Motor neuron (in vitro differentiated cells): ENCODE data around the gene ZSWIM7. TPM values are rescaled to one million over a fixed set of nuclear protein-coding genes. Genes with fewer than 3 reads are reported as not detected.
"Not testable (repeated sequence)": the region's sequence is repeated elsewhere in the genome, so short reads cannot be mapped to it uniquely, and the experiment has no call there.

ENCODE experiments used
- ATAC-seq, 8 experiments: fragments of 200-7000 bp; cut with Tn5 transposase; replicated peaks in 6 of 8; 2 replicates each; pipeline ENCODE4 v1.8.0; 2021; ENCODE audit warnings: mild to moderate bottlenecking in 8 of 8, moderate library complexity in 8 of 8
- H3K27ac ChIP-seq, 2 donors: fragments of 250-450 bp; sonication (Bioruptor Pico); 2 replicates each; pipeline ENCODE4 v1.9.0; 2021; ENCODE audit warnings: antibody characterized with exemption in 2 of 2, mild to moderate bottlenecking in 2 of 2, moderate library complexity in 1 of 2
- H3K4me1 ChIP-seq, 2 donors: fragments of 250-450 bp; sonication (Bioruptor Pico); replicated peaks in 1 of 2; 2 replicates each; pipeline ENCODE4 v1.6.1; 2021; ENCODE audit warnings: antibody characterized with exemption in 2 of 2, mild to moderate bottlenecking in 2 of 2, moderate library complexity in 1 of 2
- H3K4me3 ChIP-seq, 5 donors: fragments of 250-450 bp; sonication (Bioruptor Pico); 2 replicates each; pipeline ENCODE4 v1.9.0; 2021; ENCODE audit warnings: antibody characterized with exemption in 5 of 5, mild to moderate bottlenecking in 5 of 5, moderate library complexity in 4 of 5
- WGBS, 10 experiments: fragments of 450-650 bp; shearing (Covaris generic); methylation state at CpG; one replicate each; pipeline ENCODE4 v1.0.0; 2022; 5-methylcytosine and 5-hydroxymethylcytosine counted together
- in situ Hi-C, 9 experiments: fragments of 400-800 bp; cut with MboI; loops; one replicate each; pipeline ENCODE4 v1.15.0; 2021; ENCODE audit warnings: low sequenced_read_pairs in 9 of 9, low pct_unique_long_range_greater_than_20kb in 2 of 9; ENCODE audit not compliant: unreplicated experiment in 9 of 9
- total RNA-seq, 8 experiments: library from RNA; unstranded; fragments of 300-600 nt; gene quantifications; 2 replicates each; pipeline versions ENCODE4 v1.2.3 to v1.2.4, GENCODE V29; 2022

ZSWIM7 gene
- total RNA-seq, 8 experiments from 2014 or later = 11.0 to 33.1 (median 22.4) TPM

GRCh38 chr17:15947976-15948752 lies 51.3 kb downstream of the ZSWIM7 start:
- WGBS, 10 experiments = 40 to 93% (median 60%) methylated on average over 1 to 3 of the region's 16 CpGs; no CpG with 5 or more reads in 7 of the 10 experiments
- peaks cover 0 to 4% of the 10 kb centered on the region in 2 donors for H3K4me1 ChIP-seq
- no peak overlapping the region for H3K27ac ChIP-seq
- ATAC-seq = peak in 3 of 8 experiments; percentile 0 to 5 (median 0)
- H3K4me3 ChIP-seq = no peak overlapping the region
- in situ Hi-C loops = loop anchor here in 1 of 9 experiments (25.0 kb wide), 1 partner anchor 111 kb away; no protein-coding TSS in a partner anchor

- ATAC-seq = peak in 3 of 8 experiments; percentile 29 to 45 (median 31)
- Histone ChIP-seq H3K4me1 (peaks cover 0 to 4% of the 10 kb centered on the region in 2 donors), H3K27ac (no peak overlapping the region), H3K4me3 (no peak overlapping the region)
- in situ Hi-C loops = loop anchor here in 1 of 9 experiments (25.0 kb wide), 1 partner anchor 110 kb away; no protein-coding TSS in a partner anchor
- 90% methylated on average over 2 of the region's 3 CpGs; no CpG with 5 or more reads in 9 of the 10 experiments for WGBS, 10 experiments
Observed at GRCh38 chr17:15947271-15947670, 52.2 kb downstream of the ZSWIM7 start.

- Histone ChIP-seq H3K4me1 (peaks cover 0 to 4% of the 10 kb centered on the region in 2 donors), H3K27ac (no peak overlapping the region), H3K4me3 (peak overlapping the region in 1 of 5 donors; percentile 52)
- in situ Hi-C loops = loop anchor here in 1 of 9 experiments (25.0 kb wide), 1 partner anchor 109 kb away; no protein-coding TSS in a partner anchor
- WGBS, 10 experiments = 17 to 92% (median 70%) methylated on average over 1 to 5 of the region's 9 CpGs; no CpG with 5 or more reads in 4 of the 10 experiments
- no peak for ATAC-seq
Observed at GRCh38 chr17:15946611-15947120, 52.8 kb downstream of the ZSWIM7 start.

GRCh38 chr17:15945527-15946191 lies 53.8 kb downstream of the ZSWIM7 start:
- in situ Hi-C loops = loop anchor here in 1 of 9 experiments (25.0 kb wide), 1 partner anchor 108 kb away; no protein-coding TSS in a partner anchor
- peak overlapping the region; percentile 38 to 52 (median 43) for H3K4me3 ChIP-seq
- peaks cover 0 to 4% of the 10 kb centered on the region in 2 donors for H3K4me1 ChIP-seq
- 0 to 6% methylated on average over 1 to 13 of the region's 64 CpGs; no CpG with 5 or more reads in 8 of the 10 experiments for WGBS, 10 experiments
- ATAC-seq = peak; percentile 0 to 46 (median 20)
- no peak overlapping the region for H3K27ac ChIP-seq

GRCh38 chr17:15944759-15945526 lies 54.6 kb downstream of the ZSWIM7 start, which contains the start of gene ADORA2B:
Gene ADORA2B, plus strand, starts transcription at chr17:15945130. Its CDS starts 119 bp downstream, at chr17:15945249.
- in situ Hi-C loops = loop anchor here in 1 of 9 experiments (25.0 kb wide), 1 partner anchor 108 kb away; no protein-coding TSS in a partner anchor
- Histone ChIP-seq H3K4me3 (peak within 1 kb of the TSS; percentile 38 to 52 (median 43)), H3K4me1 (peaks cover 0 to 4% of the 10 kb centered on the region in 2 donors), H3K27ac (no peak within 1 kb of the TSS)
- 0 to 10% (median 1%) methylated on average over 1 to 17 of the region's 88 CpGs; no CpG with 5 or more reads in 4 of the 10 experiments for WGBS, 10 experiments
- peak; percentile 52 to 92 (median 88) for ATAC-seq

- Histone ChIP-seq H3K4me3 (peak overlapping the region; percentile 38 to 52 (median 43)), H3K27ac (no peak overlapping the region), H3K4me1 (peaks cover 0 to 4% of the 10 kb centered on the region in 2 donors)
- WGBS, 10 experiments = 0 to 85% (median 37%) methylated on average over 3 to 17 of the region's 40 CpGs; no CpG with 5 or more reads in 3 of the 10 experiments
- ATAC-seq = no peak
- in situ Hi-C loops = loop anchor here in 1 of 9 experiments (25.0 kb wide), 1 partner anchor 107 kb away; no protein-coding TSS in a partner anchor
Observed at GRCh38 chr17:15943971-15944758, 55.3 kb downstream of the ZSWIM7 start.

GRCh38 chr17:15942207-15942833 lies 57.2 kb downstream of the ZSWIM7 start:
- Histone ChIP-seq H3K4me1 (peaks cover 0 to 4% of the 10 kb centered on the region in 2 donors), H3K27ac (no peak overlapping the region), H3K4me3 (no peak overlapping the region)
- in situ Hi-C loops = loop anchor here in 1 of 9 experiments (25.0 kb wide), 1 partner anchor 105 kb away; no protein-coding TSS in a partner anchor
- no peak for ATAC-seq
- 80 to 100% (median 95%) methylated on average over 1 to 5 of the region's 7 CpGs; no CpG with 5 or more reads in 2 of the 10 experiments for WGBS, 10 experiments

- no peak for ATAC-seq
- Histone ChIP-seq H3K4me1 (peaks cover 0 to 4% of the 10 kb centered on the region in 2 donors), H3K4me3 (no peak overlapping the region), H3K27ac (no peak overlapping the region)
- in situ Hi-C loops = loop anchor here in 1 of 9 experiments (25.0 kb wide), 1 partner anchor 104 kb away; no protein-coding TSS in a partner anchor
- 25 to 100% (median 75%) methylated on average over 1 to 2 of the region's 7 CpGs; no CpG with 5 or more reads in 3 of the 10 experiments for WGBS, 10 experiments
Observed at GRCh38 chr17:15941781-15942180, 57.7 kb downstream of the ZSWIM7 start.

GRCh38 chr17:15936481-15936880 lies 63.0 kb downstream of the ZSWIM7 start:
- H3K4me1 ChIP-seq, H3K4me3 ChIP-seq, H3K27ac ChIP-seq, ATAC-seq: not testable (repeated sequence)
- in situ Hi-C loops = loop anchor here in 1 of 9 experiments (25.0 kb wide), 1 partner anchor 99 kb away; no protein-coding TSS in a partner anchor
- 80 to 100% (median 96%) methylated on average over 1 to 4 of the region's 4 CpGs; no CpG with 5 or more reads in 1 of the 10 experiments for WGBS, 10 experiments

GRCh38 chr17:15935891-15936290 lies 63.6 kb downstream of the ZSWIM7 start:
- H3K4me3 ChIP-seq = no peak overlapping the region
- WGBS, 10 experiments = 73 to 95% (median 88%) methylated on average over 1 to 7 of the region's 7 CpGs
- in situ Hi-C loops = loop anchor here in 1 of 9 experiments (25.0 kb wide), 1 partner anchor 99 kb away; no protein-coding TSS in a partner anchor
- H3K4me1 ChIP-seq = no peaks in the 10 kb centered on the region
- ATAC-seq = no peak
- H3K27ac ChIP-seq = no peak overlapping the region

GRCh38 chr17:15934866-15935265 lies 64.6 kb downstream of the ZSWIM7 start:
- no peak overlapping the region for H3K27ac ChIP-seq

More at GRCh38 chr17:15934866-15935265, 64.6 kb downstream of the ZSWIM7 start:
- no peak overlapping the region for H3K4me3 ChIP-seq
- WGBS, 10 experiments = 71 to 100% (median 93%) methylated on average over 2 to 5 of the region's 5 CpGs; no CpG with 5 or more reads in 2 of the 10 experiments
- no peaks in the 10 kb centered on the region for H3K4me1 ChIP-seq
- no peak for ATAC-seq
- in situ Hi-C loops = loop anchor here in 1 of 9 experiments (25.0 kb wide), 1 partner anchor 98 kb away; no protein-coding TSS in a partner anchor
